ENCODE measurements around the gene ENAH. TPM values are rescaled to one million over a fixed set of nuclear protein-coding genes. Genes with fewer than 3 reads are reported as not detected.

Gene ENAH
- total RNA-seq, 1 experiment from 2014 or later = 100 TPM

GRCh38 chr1:225458222-225458631 lies 194.7 kb downstream of the ENAH start:
- intact Hi-C loops (cut with micrococcal nuclease) = no loop called here
- TF ChIP-seq CEBPB (IDR thresholded peaks at IDR 0.05; ENCODE audit: low read depth) = no peak
- no peak for TF ChIP-seq EZH2phosphoT487 (IDR thresholded peaks at IDR 0.05; ENCODE audit: borderline replicate concordance)
- TF ChIP-seq JUND (IDR thresholded peaks at IDR 0.05) = no peak
- TF ChIP-seq FOSL1 (IDR thresholded peaks at IDR 0.05; ENCODE audit: low read depth) = no peak
- TF ChIP-seq CTCF (IDR thresholded peaks at IDR 0.05 in 2 of 3, conservative IDR thresholded peaks at IDR 0.05 in 1 of 3; ENCODE audit: borderline replicate concordance in 1 of 3, insufficient read depth in 1 of 3, low read depth in 2 of 3, low read length in 2 of 3) = no peak
- TF ChIP-seq SP1 (IDR thresholded peaks at IDR 0.05; ENCODE audit: low read depth) = no peak
- no peak for TF ChIP-seq ZNF274 (IDR thresholded peaks at IDR 0.05; ENCODE audit: low read depth, low read length)
- TF ChIP-seq YY1 (IDR thresholded peaks at IDR 0.05; ENCODE audit: extremely low read depth, insufficient replicate concordance, low read depth, low read length) = no peak
- no peak for TF ChIP-seq REST (IDR thresholded peaks at IDR 0.05; ENCODE audit: low read depth)
- no peak for TF ChIP-seq EGR1 (IDR thresholded peaks at IDR 0.05; ENCODE audit: low read depth)
- no peak for TF ChIP-seq POLR2AphosphoS5 (IDR thresholded peaks at IDR 0.05; ENCODE audit: low read depth, low read length)
- TF ChIP-seq ZBTB33 (IDR thresholded peaks at IDR 0.05; ENCODE audit: extremely low read depth, insufficient replicate concordance, low read length) = no peak
- no peak for TF ChIP-seq TCF7L2 (IDR thresholded peaks at IDR 0.05; ENCODE audit: borderline replicate concordance, extremely low read depth, insufficient read depth, insufficient read length)
- TF ChIP-seq ELF1 (IDR thresholded peaks at IDR 0.05; ENCODE audit: borderline replicate concordance, low read depth) = no peak
- no peak for TF ChIP-seq EZH2 (IDR thresholded peaks at IDR 0.05)
- TF ChIP-seq POLR2A (IDR thresholded peaks at IDR 0.05; ENCODE audit: borderline replicate concordance, extremely low read depth, insufficient read depth, insufficient read length) = no peak
- TF ChIP-seq MAX (IDR thresholded peaks at IDR 0.05) = no peak
- no peak for TF ChIP-seq SIN3A (IDR thresholded peaks at IDR 0.05; ENCODE audit: low read depth)
- H3K4me3 ChIP-seq (replicated peaks in 1 of 2; ENCODE audit: low read depth in 1 of 2, low read length in 2 of 2) = no peak overlapping the region
- ATAC-seq (no peak), DNase-seq (ENCODE audit: low read depth, low spot score) (no peak)
- no peak overlapping the region for H3K4me2 ChIP-seq (ENCODE audit: low read length)
- H3K79me2 ChIP-seq (ENCODE audit: insufficient read depth, low read length) = no peaks in the 10 kb centered on the region
- H4K20me1 ChIP-seq (ENCODE audit: insufficient read depth) = no peaks in the 10 kb centered on the region
- no peaks in the 10 kb centered on the region for H3K27me3 ChIP-seq (ENCODE audit: insufficient read depth, low read length)
- no peaks in the 10 kb centered on the region for H3K36me3 ChIP-seq (ENCODE audit: control insufficient read depth in 1 of 2, insufficient read depth in 2 of 2, low read length in 2 of 2)
- ChIA-PET POLR2A (no interaction called here), RAD21 (ENCODE audit: low non-redundant PET in 1 of 2, low total read pairs in 2 of 2, uncharacterized antibody in 2 of 2, unreplicated experiment in 2 of 2) (no interaction called here), CTCF (no interaction called here)
- BruUV-seq (replicated peaks) = no TSS peak
- no peaks in the 10 kb centered on the region for H3K9me2 ChIP-seq (ENCODE audit: insufficient read depth)
- peaks cover 18 to 48% of the 10 kb centered on the region in 2 experiments for H3K4me1 ChIP-seq (ENCODE audit: control insufficient read depth in 1 of 2, insufficient read depth in 2 of 2, low read length in 2 of 2)
- H3K9me3 ChIP-seq (ENCODE audit: control insufficient read depth in 1 of 2, insufficient read depth in 1 of 2, low read depth in 1 of 2, low read length in 2 of 2) = no peaks in the 10 kb centered on the region
- no peak overlapping the region for H3K9ac ChIP-seq (ENCODE audit: low read length)
- no peak overlapping the region for H2AFZ ChIP-seq (ENCODE audit: low read depth, low read length, poor library complexity, severe bottlenecking)
- no peak overlapping the region for H3K27ac ChIP-seq (ENCODE audit: low read depth, low read length)
